Hypothalamus (tissue), 51 donors: ENCODE results near the gene DGKZ.

ENCODE experiments used
- DNase-seq, 51 donors: peaks; one replicate each; lab custom pipeline; 2025; lab: John Stamatoyannopoulos, UW

DGKZ gene

GRCh38 chr11:46322759-46323158 is 24.5 kb upstream of the DGKZ start:
- no peak for DNase-seq

- no peak for DNase-seq
These were observed 20.3 kb upstream of the DGKZ start for GRCh38 chr11:46326813-46327416.

- DNase-seq = no peak
These were observed 19.4 kb upstream of the DGKZ start for GRCh38 chr11:46327829-46328228.

DNA sequence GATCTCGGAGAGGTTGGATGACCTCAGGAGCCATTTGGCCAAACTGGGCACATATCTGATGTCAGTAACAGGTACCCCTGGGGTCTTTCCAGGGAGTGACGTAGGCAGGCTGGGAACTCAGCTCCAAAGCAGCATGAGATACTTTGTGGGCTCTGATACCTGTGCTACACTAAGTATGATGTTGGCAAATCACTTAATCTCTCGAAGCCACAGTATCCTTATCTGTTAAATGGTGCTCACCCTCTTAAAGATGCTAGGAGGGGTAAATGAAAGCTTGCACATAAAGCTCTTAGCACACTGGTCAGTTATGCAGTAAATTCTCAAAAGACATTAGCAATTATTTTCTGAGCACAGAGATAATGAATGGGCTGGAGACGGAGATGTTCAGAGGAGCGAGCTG is 17.1 kb upstream of the DGKZ start:
- no peak for DNase-seq

DNA sequence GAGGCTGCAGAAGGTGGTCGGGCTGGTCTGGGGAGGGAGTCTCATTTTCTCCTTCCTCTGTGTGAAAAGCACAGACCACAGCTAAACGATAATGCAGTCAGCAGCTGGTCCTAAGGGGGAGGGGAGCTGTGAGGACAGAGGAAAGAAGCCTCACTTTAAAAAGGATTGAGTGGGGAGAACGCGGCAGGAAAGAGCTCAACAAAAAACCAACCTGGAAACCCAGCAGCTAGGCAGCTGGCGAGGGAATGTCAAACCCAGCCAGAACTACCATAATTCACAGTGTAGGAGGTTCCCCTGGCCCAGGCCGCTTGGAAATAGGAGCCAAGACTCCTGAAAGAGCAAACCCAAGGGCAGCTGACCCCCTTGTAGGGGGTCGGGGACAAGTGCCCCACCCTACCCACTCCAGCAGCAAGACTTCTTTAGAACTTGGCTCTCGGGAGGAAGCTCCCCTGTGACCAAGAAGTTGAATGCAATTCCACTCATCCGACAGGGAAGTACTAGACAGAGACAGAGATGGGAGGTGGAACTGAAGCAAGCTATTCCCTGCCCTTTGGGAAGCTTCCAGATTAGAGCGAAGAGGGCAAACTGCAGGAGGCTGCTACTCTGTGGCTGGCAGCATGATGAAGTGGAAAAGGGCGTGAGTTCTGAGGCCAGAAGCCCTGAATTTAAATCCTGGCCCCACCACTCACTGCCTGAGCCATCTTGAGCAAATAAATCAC is 16.5 kb upstream of the DGKZ start:
- peak in 8 of 51 donors; percentile 20 to 40 (median 25) for DNase-seq

DNA sequence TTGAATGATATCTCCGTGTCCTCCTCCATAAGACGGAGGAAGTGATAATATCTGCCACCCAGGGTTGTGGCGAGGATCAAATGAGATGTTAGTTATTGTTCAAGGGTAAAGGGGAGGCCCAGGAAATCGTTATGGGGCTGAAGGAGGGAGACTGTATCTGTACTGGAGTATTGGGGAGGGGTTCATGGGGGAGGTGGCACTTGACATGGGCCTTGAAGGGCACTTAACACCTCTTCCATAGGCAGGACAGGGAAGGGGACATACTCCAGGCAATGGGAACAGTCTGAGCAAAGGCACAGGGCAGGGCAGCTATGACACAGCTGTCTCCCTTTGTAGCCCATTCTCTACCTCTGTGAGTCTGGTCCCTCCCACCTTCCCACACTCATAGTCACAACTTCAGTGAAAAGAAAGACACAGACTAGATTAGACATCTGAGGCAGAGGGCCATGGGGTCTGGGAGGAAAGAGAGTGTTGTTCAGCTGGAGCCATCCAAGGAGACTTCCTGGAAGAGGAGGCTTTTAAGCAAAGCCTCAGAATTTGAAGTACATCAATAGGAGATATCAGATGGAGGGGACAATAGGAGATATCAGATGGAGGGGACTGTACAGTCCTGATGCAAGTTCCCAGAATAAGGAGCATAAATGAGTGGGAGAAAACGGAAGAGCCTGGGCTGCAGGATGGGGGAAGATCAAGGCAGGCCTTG is 15.8 kb upstream of the DGKZ start:
- DNase-seq = no peak

DNA sequence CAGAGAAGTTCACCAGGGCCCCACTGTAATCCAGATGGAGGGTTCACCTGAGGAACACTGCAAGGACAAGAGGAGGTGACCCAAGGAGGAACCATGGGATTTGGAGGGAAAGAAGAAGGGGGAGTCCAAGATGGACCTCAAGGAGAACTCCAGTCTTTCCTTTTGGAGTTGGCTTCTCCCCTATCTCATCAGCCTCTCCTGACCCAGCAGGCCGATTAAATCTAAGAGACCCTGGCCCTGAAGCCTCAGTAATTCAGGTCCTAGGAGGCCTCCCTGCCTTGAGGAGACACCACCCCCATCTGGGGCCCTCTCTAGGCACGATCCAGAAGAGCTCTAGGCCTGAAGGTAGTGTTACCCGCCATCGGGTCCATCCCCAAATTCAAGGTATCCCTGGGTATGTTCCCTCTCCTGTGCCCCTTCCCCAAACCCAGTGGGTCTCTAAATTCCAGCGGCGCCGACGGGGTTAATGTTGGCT is 15.1 kb upstream of the DGKZ start:
- DNase-seq = no peak

GRCh38 chr11:46332568-46333393 is 14.5 kb upstream of the DGKZ start:
- DNase-seq = peak in 10 of 51 donors; percentile 23 to 60 (median 42)

DNA sequence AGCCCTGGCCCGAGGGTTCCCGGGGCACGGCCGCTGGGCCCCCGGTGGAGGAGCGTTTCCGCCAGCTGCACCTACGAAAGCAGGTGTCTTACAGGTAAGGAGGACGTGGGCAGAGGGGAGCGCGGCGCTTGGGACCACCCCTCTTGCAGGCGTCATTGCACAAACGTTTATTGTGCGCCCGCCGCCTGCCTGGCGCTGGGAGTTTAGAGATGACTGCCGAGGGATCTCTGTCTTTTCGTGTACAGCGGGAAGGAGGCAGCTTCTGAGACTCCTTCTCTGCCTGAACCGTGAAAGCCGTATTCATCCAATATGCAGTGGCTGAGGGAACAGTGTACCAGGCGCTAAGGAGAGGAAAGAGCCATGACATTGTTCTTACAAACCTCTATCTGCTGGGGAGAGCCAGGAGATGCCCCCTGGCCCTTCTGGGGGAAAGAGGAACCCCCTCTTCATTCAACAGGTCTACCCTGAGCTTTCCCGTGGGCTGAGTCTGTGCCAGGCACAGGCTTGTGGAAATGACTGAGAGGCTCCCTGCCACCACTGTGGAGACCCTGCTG is 13.8 kb upstream of the DGKZ start:
- peak in 10 of 51 donors; percentile 16 to 52 (median 28) for DNase-seq

DNA sequence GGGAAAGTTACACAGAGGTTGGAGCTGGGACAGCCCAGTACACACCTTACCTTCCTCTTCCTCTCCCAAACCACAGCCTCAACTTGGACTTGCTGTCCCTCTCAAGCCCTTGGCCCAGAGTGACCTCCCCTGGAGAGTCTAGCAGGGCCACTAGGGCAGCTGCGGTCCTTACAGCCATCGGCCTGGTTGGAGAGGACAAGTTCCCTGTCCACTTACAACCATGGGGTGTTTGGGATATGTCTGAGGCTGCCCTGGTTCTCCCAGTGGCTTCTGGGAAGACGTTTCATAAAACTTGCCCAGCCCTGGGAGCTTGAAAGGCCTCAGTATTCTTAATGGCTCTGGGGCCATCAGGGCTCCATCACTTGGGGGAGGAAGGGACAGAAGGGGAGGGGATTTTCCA is 13.1 kb upstream of the DGKZ start:
- no peak for DNase-seq

GRCh38 chr11:46335271-46335670 is 12.0 kb upstream of the DGKZ start:
- DNase-seq = no peak

- peak in 23 of 51 donors; percentile 32 to 74 (median 56) for DNase-seq
These were observed 11.2 kb upstream of the DGKZ start for GRCh38 chr11:46335890-46336562.

- peak in 2 of 51 donors; percentile 13 to 21 for DNase-seq
These were observed 10.6 kb upstream of the DGKZ start for GRCh38 chr11:46336563-46337180.

DNA sequence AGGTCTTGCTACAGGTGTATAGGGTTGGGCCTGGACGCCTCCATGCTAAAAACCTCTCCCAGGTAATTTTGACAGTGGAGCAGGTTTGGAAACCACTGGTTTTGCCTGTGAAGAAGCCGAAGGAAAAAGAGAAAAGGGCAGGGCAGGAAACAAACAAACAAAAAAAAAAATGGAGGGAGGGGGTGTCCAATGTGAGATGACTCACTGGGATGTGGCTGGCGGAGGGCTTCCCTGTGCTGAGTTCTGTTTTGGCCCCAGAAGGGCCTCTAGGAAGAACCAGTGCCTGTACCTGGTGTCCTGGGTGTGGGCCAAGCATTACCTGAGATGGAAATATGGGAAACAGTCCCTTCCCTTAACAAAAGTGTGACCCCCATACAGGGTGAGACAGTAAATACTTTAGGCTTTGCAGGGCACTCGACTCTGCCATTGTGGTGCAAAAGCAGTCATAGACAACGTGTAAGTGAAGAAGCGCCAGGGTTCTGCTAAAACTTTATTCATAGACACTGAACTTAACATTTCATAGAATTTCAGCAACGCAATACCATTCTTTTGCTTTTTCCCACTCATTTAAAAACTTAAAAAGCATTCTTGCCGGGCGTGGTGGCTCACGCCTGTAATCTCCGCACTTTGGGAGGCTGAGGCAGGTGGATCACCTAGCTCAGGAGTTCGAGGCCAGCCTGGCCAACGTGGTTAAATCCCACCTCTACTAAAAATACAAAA is 9.5 kb upstream of the DGKZ start:
- DNase-seq = no peak

DNA sequence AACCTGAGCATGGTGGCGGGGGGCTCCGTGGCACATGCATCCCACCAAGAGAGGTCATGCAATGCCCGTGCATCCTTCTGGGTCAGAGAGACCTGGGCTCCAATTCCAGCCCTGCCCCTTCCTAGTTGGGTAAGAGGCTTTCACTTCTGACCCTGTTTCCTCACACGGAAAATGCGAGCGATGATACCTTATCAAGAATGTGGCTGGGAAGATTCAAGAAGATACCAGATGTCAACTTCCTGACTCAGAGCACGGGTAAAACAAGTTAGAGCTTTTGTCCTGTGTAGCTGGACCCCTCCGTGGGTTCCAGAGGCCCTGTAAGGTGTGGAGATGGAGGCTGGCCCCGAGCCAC is 8.7 kb upstream of the DGKZ start:
- DNase-seq = no peak

GRCh38 chr11:46338988-46339666 is 8.1 kb upstream of the DGKZ start:
- peak in 12 of 51 donors; percentile 15 to 63 (median 34) for DNase-seq

- no peak for DNase-seq
These were observed 7.4 kb upstream of the DGKZ start for GRCh38 chr11:46339816-46340215.

- DNase-seq = no peak
These were observed 5.8 kb upstream of the DGKZ start for GRCh38 chr11:46341454-46341853.
